Activated CD8-positive, alpha-beta memory T cell treated with anti-CD3 and anti-CD28 coated beads for 4 hours (primary cell): Measurements from ENCODE around the gene SLC39A2.
"Not testable (repeated sequence)": the region's sequence is repeated elsewhere in the genome, so short reads cannot be mapped to it uniquely, and the experiment has no call there.

Experiments
- DNase-seq, 2 donors: peaks; one replicate each; pipeline ENCODE4 v3.0.0-alpha.2; 2020; ENCODE audit warnings: low read depth in 2 of 2

Gene SLC39A2

GRCh38 chr14:21025371-21026273 is 26.5 kb downstream of the SLC39A2 start:
- no peak for DNase-seq

- DNase-seq, result no peak
These were observed 27.3 kb downstream of the SLC39A2 start for GRCh38 chr14:21026274-21026987.

GRCh38 chr14:21026988-21027315 is 27.9 kb downstream of the SLC39A2 start:
- DNase-seq, result no peak

- DNase-seq, result no peak
These were observed 30.8 kb downstream of the SLC39A2 start, which contains the start of gene TPPP2 for GRCh38 chr14:21029917-21030316. Gene TPPP2 (plus strand): TSS chr14:21030217. CDS start chr14:21030582, 365 bp downstream.

- DNase-seq, result no peak
These were observed 31.4 kb downstream of the SLC39A2 start for GRCh38 chr14:21030531-21030930.

GRCh38 chr14:21032326-21033132 is 33.4 kb downstream of the SLC39A2 start:
- no peak for DNase-seq

- no peak for DNase-seq
These were observed 34.1 kb downstream of the SLC39A2 start for GRCh38 chr14:21033133-21033698.

- DNase-seq, result no peak
These were observed 35.6 kb downstream of the SLC39A2 start, which contains the start of gene RNASE13 for GRCh38 chr14:21034707-21035106. Gene RNASE13 (minus strand): TSS chr14:21034807. CDS start chr14:21034288, 519 bp downstream.

GRCh38 chr14:21036751-21037150 is 37.7 kb downstream of the SLC39A2 start:
- DNase-seq, result no peak

GRCh38 chr14:21037156-21037555 is 38.1 kb downstream of the SLC39A2 start:
- DNase-seq, result no peak

- no peak for DNase-seq
These were observed 39.6 kb downstream of the SLC39A2 start for GRCh38 chr14:21038441-21039422.

- no peak for DNase-seq
These were observed 40.7 kb downstream of the SLC39A2 start for GRCh38 chr14:21039585-21040369.

GRCh38 chr14:21040370-21040925 is 41.4 kb downstream of the SLC39A2 start:
- DNase-seq, result no peak

- DNase-seq, result not testable (repeated sequence)
These were observed 41.8 kb downstream of the SLC39A2 start for GRCh38 chr14:21040941-21041340.

- DNase-seq, result no peak
These were observed 42.8 kb downstream of the SLC39A2 start, which contains the start of gene RNASE7 for GRCh38 chr14:21041676-21042433. Gene RNASE7 (plus strand): TSS chr14:21042362. CDS start chr14:21042993, 631 bp downstream.

- DNase-seq, result no peak
These were observed 43.8 kb downstream of the SLC39A2 start for GRCh38 chr14:21042918-21043317.

GRCh38 chr14:21043387-21043973 is 44.4 kb downstream of the SLC39A2 start:
- DNase-seq, result no peak
